MV-4-11 (cell line): ENCODE data around the gene PMEL.
A peak's percentile ranks its signal among the peaks of the same experiment; 100 is the strongest.
"Not testable (repeated sequence)": the region's sequence is repeated elsewhere in the genome, so short reads cannot be mapped to it uniquely, and the experiment has no call there.

Experiments
- DNase-seq: peaks from one replicate; lab custom pipeline; 2025; lab: John Stamatoyannopoulos, UW

Gene PMEL

DNA sequence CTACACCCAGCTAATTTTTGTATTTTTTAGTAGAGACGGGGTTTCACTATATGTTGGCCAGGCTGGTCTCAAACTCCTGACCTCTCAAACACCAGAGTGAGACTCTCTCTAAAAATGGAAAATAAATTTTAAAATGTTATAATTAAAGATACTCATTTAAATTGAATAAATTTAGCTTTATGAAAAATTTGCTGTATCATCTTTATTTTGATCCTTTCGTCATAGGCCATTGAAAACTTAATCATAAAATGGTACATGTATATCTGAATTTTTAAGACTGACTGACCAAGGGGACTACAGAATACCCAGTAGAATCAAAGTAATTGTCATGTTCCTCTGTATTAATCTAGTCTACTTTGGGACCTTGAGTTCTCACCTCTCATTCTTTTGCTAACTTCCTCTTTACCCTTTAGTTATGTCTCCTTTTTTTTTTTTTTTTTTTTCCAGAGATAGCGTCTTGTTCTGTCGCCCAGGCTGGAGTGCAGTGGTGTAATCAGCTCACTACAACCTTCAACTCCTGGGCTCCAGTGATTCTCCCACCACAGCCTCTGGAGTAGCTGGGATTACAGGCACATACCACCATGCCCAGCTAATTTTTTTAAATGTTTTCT is 17.5 kb upstream of the PMEL start:
- DNase-seq: peak; percentile 54

DNA sequence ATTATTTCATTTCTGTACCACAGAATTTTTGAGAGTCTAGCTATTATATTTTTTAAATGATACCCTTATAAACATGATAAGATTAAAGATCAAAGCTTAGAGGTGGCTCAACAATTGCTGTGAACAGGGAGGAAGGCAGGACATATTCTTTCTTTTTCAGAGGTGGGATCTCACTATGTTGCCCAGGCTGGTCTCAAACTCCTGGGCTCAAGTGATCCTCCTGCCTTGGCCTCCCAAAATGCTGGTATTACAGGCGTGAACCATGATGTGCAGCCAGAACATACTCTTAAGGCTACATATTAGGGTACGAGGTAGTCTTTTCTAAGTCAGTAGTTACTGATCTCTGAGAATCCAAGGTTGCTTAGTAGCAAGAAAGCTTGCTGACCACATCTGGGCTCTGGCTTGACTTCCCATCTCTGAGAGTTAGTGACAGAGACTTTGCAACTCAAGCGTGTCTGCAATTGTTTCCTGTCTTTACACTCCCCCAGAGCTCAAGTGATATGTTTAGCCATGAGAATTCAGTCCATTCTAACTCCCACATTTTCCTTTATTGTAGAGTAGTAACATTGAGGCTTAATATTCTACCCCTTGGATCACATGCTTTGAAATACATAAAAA is 16.6 kb upstream of the PMEL start:
- DNase-seq: peak; percentile 68

DNA sequence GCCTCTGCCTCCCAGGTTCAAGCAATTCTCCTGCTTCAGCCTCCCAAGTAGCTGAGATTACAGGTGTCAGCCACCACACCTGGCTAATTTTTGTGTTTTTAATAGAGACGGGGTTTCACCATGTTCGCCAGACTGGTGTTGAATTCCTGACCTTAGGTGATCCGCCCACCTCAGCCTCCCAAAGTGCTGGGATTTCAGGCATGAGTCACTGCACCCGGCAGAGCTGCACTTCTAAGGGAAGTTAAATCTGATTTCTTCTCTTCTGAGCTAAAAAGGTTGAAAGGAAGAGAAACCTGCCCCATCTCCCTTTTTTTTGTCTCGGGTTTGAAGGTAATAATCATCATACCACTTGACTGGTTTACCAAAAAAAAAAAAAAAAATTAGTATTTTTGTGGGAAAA is 16.0 kb upstream of the PMEL start:
- DNase-seq: not testable (repeated sequence)

DNA sequence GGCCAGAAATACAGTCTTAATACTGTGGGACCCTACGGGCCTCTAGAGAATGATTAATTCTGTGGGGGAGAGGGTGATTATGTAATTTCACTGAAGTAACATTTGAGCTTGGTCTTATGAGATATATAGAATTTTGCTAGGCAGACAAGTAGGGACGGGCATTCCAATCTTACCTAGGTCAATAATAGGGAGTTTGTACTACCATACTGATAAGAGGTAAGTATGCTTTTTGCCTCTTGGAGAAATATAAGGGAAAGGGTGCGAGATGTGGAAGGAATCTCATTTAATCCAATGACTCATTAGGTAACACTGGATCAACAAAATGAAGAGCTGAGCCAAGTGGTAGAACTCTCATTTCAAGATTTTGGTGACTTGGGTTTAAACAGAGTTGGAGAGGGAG is 13.2 kb upstream of the PMEL start:
- DNase-seq: no peak

DNA sequence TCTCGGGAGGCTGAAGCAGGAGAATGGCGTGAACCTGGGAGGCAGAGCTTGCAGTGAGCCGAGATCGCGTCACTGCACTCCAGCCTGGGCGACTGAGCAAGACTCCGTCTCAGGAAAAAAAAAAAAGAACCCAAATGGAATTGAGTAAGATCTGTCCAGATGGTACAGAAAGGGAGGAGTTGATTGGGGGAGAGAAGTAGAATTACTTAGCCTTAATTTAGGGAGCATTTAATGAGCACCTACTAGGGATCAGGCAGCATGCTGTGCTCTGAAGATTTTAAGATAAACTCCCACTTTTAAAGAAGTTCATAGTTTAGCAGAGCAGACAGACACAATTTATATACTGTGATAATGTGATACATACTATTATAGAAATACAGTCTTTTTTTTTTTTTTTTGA is 12.6 kb upstream of the PMEL start:
- no peak for DNase-seq

DNA sequence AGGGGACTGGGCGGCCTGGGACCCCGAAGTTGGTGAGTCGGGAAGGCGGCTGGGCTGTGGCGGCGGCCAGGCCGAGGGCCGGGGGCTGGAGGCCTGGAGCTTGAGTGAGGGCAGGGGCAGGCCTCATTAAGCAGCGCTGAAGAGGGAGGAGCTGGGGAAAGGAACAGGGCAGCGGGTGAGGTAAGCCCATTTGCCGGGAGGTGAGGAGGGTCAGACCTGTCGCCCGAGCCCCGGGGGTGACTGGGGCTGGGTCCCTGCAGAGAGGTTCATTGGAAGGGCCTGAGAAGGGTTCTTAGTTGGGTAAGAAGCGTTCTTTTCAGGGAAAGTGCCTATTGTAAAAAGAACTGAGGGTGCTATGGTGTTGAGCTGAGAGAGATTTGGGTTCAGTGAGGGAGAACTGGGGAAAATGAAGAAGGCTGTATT is 8.5 kb upstream of the PMEL start:
- DNase-seq: no peak

DNA sequence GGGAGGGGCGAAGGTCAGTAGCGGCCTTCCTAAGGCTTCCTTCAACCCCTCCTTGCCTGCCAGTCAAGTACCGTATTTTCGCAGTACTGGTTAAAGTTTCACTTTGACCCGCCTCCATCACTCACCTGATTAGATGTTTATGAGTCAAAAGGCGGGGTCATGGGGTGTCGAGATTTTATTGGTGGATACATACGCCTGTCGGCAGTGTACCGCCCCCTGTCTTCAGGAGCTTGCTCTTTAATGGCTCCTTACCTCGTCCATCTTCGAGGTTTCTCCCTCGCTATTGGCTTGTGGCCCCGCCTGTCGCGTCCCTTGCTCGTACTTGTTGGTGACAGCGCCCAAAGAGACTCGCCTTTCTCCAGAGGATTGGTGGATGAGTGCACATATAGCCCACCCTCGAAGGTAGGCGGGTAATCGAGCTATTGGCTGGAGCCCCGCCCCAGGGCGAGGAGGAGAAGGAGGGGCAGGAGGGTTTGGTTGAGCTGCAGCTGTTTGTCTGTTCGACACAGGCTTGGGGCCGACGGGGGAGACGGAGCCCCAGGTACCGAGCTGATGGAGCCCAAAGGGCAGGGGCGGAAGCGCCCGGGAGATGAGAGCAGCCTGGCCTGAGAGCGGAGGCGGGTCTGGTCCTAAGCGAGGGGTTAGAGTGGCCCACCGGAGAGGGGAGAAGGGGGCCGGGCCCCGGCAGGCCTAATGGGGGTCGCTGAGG is 7.9 kb upstream of the PMEL start, which contains the start of gene RAB5B:
RAB5B (plus strand) TSS at position 480 of the 709 bp plus-strand sequence. CDS start 12,883 bp downstream, outside the sequence.
- peak; percentile 100 for DNase-seq

DNA sequence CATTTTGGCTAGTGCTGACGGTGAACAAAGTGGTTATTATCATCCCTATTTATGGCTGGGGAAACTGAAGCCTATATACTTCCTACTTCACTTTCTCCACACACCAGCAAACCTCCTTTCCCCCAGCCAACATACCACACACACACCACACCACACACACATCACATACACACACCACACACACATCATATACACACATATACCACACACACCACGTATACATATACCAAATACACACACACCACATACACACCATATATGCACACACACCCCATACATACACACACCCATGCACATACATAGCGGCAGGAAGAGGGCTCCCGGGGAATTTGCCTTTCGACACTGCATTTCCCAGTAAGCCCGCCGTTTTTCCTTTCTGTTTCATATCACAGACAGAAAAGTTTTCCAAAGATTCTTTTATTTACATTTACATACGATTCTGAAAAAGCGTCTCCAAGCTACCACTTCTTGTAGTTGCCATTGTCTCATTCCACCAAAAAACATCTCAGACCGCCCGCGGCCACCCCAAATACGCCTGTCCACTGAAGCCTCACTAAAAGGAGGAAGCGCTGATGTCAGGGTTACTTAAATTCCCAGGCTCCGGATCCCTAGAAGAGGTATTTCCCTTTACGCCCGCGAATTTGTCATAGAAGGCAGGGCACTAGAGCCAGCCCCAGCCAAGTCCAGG is 7.2 kb upstream of the PMEL start:
- DNase-seq: peak; percentile 52

DNA sequence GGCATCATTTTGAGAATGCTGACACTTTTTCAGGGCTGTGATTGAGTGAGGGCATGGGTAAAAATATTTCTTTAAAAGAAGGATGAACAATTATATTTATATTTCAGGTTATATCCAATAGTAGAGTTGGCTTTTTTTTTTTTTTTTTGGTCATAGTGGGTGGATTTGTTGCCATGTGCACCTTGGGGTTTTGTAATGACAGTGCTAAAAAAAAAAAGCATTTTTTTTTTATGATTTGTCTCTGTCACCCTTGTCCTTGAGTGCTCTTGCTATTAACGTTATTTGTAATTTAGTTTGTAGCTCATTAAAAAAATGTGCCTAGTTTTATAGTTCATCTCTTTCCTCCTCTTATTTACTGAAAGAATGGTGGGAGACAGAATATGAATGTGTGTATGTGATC is 6.6 kb upstream of the PMEL start:
- no peak for DNase-seq

DNA sequence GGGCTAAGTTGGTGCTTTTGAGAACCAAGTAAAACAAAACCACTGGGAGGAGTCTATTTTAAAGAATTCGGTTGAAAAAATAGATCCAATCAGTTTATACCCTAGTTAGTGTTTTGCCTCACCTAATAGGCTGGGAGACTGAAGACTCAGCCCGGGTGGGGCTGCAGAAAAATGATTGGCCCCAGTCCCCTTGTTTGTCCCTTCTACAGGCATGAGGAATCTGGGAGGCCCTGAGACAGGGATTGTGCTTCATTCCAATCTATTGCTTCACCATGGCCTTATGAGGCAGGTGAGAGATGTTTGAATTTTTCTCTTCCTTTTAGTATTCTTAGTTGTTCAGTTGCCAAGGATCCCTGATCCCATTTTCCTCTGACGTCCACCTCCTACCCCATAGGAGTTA is 6.2 kb upstream of the PMEL start:
- DNase-seq: no peak

DNA sequence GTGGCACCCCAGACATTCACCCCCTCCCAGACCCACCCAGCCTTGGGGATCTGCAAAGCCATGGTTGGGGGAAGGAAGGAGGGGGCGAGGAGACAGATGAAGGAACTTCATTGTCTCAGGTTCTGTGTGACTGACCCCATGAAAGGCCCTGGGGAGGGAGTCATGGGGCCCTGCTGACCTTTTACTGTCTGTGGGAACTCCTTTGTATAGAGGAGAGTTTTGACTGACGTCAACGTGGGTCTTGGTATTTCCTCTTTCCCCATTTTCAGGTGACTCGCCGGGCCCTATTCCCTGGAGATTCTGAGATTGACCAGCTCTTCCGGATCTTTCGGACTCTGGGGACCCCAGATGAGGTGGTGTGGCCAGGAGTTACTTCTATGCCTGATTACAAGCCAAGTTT is 4.9 kb upstream of the PMEL start:
- no peak for DNase-seq

DNA sequence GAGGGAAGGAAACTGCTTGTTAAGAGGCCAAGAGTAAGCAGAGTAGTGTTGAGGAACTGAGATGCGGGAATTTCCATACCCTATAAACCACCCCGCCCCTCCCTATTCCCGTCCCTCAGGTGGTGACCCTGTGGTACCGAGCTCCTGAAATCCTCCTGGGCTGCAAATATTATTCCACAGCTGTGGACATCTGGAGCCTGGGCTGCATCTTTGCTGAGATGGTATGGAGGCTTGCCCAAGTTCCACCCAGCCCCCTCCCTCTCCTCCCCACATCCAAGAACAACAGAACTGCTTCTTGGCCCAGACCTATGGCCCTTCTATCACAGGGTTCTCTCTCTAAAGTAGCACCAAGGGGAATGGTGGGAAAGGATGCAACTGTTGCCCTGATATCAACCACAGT is 3.5 kb upstream of the PMEL start:
- no peak for DNase-seq

DNA sequence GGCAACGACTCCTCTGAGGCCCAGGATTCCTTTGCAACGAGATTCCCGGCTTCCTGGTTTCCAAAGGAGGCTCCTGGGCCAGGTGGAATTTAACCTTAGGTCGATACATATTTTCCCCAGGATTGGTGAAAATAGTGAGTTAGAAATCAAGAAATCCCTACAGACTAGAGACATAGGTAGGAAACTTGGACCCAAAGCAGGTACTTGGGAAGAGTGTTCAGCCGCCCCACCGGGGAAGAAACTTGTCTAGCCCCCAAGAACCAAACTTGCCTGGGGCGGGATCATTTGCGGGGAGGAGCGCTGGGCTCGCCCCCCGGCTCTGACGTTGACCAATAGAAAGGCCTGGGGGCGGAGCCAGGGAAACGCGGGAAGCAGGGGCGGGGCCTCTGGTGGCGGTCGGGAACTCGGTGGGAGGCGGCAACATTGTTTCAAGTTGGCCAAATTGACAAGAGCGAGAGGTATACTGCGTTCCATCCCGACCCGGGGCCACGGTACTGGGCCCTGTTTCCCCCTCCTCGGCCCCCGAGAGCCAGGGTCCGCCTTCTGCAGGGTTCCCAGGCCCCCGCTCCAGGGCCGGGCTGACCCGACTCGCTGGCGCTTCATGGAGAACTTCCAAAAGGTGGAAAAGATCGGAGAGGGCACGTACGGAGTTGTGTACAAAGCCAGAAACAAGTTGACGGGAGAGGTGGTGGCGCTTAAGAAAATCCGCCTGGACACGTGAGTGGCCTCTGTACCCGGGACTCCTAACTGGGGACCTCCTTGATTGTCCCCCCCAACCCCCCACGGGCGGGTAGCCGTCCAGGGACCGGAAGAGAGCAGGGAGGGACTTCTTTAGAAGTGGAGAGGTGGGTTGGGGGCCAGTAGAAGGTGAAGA is 803 bp upstream of the PMEL start, which contains the start of gene CDK2:
CDK2 (plus strand) TSS at position 423 of the 874 bp plus-strand sequence; CDS start at position 602, 179 bp downstream.
- peak; percentile 78 for DNase-seq

DNA sequence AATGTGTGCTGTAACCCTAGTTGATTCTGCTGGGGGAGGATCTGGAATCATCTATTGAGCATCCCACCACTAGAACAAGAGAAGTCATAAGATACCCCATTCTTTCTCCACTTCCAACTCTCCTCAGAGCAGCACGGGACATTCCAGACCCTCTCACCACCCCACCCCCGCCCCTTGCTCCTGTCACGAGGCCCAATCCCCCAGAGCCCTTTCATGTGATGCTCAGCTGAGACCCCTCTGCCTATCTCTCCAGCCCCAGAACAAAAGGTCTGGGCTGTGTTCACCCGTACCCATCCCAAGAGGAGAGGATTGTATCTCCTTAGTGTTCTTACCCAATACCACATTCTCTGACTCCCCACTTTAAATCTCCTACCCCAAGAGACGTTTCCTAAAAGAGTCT is 602 bp downstream of the PMEL start:
- no peak for DNase-seq

DNA sequence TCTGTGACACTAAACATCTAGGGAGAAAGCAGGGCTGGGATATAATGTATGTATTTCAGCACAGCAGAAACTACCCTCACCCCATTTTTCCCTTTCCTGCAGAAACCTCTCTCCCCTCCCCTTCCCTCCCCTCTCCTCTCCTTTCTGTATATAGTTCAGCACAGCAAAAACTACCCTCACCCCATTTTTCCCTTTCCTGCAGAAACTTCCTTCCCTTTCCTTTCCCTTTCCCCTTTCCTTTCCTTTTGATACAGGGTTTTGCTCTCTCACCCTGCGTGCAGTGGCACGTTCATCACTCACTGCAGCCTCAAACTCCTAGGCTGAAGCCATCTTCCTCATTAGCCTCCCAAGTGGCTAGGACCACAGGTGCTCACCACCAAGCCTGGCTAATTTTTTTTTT is 2.1 kb downstream of the PMEL start:
- no peak for DNase-seq

DNA sequence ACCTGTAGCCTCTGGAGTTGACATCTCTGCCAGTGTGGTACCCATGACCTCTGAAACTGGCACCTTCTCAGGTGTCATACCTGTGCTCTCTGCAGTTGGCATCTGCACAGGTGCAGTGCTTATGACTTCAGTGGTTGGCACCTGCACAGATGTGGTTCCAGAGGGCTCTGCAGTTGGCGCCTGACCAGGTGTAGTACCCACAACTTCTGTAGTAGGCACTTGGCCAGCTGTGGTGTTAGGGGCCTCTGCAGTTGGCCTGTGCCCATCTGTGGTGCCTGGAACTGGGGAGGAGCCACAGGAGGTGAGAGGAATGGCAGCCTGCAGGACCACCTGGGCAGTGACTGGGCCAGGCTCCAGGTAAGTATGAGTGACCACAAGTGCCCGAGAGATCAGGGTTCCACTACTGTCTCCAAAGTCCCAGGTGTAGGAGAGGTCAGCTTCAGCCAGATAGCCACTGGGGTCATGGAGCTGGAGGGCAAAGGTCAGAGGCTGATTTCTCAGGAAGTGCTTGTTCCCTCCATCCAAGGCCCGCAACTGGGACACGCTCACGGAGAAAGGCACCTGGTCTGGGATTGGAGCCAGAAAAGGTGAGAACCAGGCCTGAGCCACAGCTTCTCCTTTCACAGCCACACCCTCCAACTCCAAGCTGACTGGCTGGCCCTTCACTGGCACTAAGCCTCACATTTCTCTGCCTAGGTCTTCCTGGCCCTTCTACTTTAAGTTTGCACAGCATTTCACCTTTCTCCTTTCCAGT is 8.6 kb downstream of the PMEL start:
- DNase-seq: no peak

DNA sequence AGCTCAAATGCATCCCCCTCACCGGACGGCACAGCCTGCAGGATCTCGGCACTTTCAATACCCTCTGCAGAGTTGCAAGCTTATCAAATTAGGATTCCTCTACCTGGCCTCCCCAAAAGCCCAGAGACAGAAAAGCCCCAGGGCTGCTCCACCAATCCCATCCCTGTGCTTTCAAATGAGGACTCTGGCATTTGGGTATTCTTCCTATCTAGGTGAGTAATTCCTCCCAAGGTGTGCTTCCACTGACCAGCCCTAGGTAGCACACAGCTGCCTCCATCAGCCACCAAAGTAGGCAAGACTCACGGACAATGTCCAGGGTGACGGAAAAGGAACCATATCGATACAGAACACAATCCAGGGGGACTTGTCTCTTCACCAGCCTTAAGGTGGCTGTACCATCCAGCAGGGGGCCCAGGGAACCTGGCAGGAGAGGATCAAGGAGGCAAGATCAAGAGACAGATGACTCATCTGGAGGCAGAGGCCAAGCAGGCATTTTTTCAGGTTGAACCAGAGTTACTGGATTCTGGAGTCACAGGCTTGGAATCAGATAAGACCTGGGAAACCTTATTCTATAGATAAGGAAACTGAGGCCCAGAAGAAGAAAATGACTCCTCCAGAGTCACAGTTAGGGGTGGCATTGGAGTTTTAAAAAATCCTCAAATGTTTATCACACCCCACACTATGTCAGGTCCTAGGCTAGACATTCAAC is 9.9 kb downstream of the PMEL start:
- DNase-seq: peak; percentile 11

DNA sequence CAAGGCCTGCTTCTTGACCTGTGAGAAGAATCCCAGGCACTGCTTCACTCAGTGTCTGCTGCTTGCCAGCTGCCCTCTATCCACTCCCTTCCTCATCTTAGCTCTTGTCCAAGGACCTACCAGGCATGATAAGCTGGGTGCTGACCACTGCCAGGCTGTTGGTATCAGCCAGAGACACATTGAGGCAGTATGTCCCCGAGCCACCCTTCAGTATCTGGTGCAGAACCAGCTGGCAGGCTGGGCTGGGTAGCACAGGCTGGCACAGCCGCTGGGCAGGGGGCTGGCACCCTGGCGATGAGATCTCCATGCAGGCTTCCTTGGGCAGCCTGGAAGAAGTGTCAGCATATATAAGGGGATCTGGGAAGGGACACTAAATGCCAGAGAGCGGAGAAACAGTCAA is 10.5 kb downstream of the PMEL start:
- no peak for DNase-seq

DNA sequence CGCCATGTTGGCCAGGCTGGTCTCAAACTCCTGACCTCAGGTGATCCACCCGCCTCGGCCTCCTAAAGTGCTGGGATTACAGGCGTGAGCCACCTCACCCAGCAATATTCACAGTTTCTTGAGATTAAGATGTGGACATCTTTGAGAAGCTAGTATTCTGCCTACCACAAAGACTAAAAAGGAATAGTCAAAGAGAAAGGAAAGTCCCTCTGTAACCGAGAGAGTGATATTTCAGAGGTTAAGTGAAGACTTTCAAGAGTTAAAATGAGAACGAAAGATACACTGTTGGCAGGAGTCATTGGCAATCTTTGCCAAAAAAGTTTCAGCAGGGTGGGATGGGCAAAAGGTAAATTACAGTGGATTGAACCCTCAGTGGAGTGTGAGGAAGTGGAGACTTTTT is 19.3 kb downstream of the PMEL start:
- no peak for DNase-seq

DNA sequence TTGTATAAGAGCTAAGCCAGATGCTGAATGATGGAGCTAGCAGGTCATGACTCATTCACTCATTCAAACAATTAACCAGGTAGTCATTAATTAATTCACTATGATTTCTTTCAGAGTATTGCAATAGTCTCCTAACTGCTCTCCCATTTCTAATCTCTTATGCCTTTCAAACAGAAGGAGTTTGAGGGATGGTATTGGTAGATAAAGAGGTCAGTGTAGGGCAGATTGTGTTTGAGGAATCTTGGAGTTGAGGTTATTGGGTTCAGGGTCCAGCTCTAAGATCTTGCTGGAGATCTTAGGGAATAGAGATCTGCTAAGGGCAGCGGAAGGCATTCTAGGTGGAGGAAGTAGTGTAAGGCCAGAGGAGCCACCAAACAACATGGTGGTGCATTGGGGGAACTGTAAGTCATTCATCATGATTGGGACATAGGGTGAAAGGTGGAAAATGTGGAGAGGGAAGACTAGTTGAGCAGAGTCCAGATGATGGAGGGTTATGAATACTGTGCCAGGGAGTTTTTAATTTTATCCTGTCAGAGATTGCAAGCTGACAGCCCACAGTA is 23.2 kb downstream of the PMEL start:
- DNase-seq: no peak
